C4-2B (cell line): Measurements from ENCODE around the gene GRIK2.

Experiments used
- H3K27ac ChIP-seq: fragments of 450-650 bp; 2 replicates; pipeline ENCODE4 v1.5.1; 2017
- CTCF ChIP-seq: fragments of 450-650 bp; conservative IDR thresholded peaks from 2 replicates; pipeline ENCODE4 v1.5.1; 2017; ENCODE audit warnings: mild to moderate bottlenecking
- ZFX ChIP-seq: fragments of 450-650 bp; IDR thresholded peaks from 2 replicates; pipeline ENCODE4 v1.6.1; 2017

GRIK2 gene

GRCh38 chr6:101554231-101554630, 160.7 kb downstream of the GRIK2 start:
- no peak overlapping the region for H3K27ac ChIP-seq
- no peak for TF ChIP-seq CTCF

GRCh38 chr6:101558712-101559111, 165.2 kb downstream of the GRIK2 start:
- TF ChIP-seq ZFX (no peak), CTCF (no peak)
- no peak overlapping the region for H3K27ac ChIP-seq

GRCh38 chr6:101572627-101573026, 179.1 kb downstream of the GRIK2 start:
- TF ChIP-seq CTCF: no peak
- TF ChIP-seq ZFX: no peak
- no peak overlapping the region for H3K27ac ChIP-seq

- no peak overlapping the region for H3K27ac ChIP-seq
- TF ChIP-seq ZFX: no peak
- TF ChIP-seq CTCF: no peak
These were observed 183.6 kb downstream of the GRIK2 start for GRCh38 chr6:101577091-101577490.

- TF ChIP-seq CTCF (no peak), ZFX (no peak)
- no peak overlapping the region for H3K27ac ChIP-seq
These were observed 184.8 kb downstream of the GRIK2 start for GRCh38 chr6:101578306-101578705.

GRCh38 chr6:101582792-101583191, 189.3 kb downstream of the GRIK2 start:
- no peak for TF ChIP-seq ZFX
- no peak for TF ChIP-seq CTCF
- H3K27ac ChIP-seq: no peak overlapping the region

GRCh38 chr6:101585501-101585900, 192.0 kb downstream of the GRIK2 start:
- TF ChIP-seq CTCF (no peak), ZFX (no peak)
- H3K27ac ChIP-seq: no peak overlapping the region
